ENCODE results near the gene FSTL5. TPM values are rescaled to one million over a fixed set of nuclear protein-coding genes. Genes with fewer than 3 reads are reported as not detected.

FSTL5 gene
- total and polyA plus RNA-seq, 4 experiments from 2014 or later, result not detected

GRCh38 chr4:161893566-161893965 is 270.2 kb downstream of the FSTL5 start:
- H3K36me3 Mint-ChIP-seq, result no peaks in the 10 kb centered on the region
- intact Hi-C loops (cut with micrococcal nuclease), result no loop called here
- no peak for DNase-seq
- ChIA-PET POLR2A (ENCODE audit: partially characterized antibody) (no interaction called here), CTCF (ENCODE audit: partially characterized antibody) (no interaction called here)
- no peaks in the 10 kb centered on the region for H3K4me1 ChIP-seq (ENCODE audit: insufficient read depth, low read length)
- H3K4me1 Mint-ChIP-seq, result no peaks in the 10 kb centered on the region
- no peaks in the 10 kb centered on the region for H3K9me3 ChIP-seq (ENCODE audit: control insufficient read depth in 1 of 2, low read length in 2 of 2)
- H3K4me3 ChIP-seq (ENCODE audit: low read length in 2 of 2), result no peak overlapping the region
- H3K27ac ChIP-seq (ENCODE audit: low read depth, low read length), result no peak overlapping the region
- H3K27me3 ChIP-seq (ENCODE audit: insufficient read depth, low read length), result no peaks in the 10 kb centered on the region
- H3K27me3 Mint-ChIP-seq, result no peaks in the 10 kb centered on the region
- no peaks in the 10 kb centered on the region for H3K36me3 ChIP-seq (ENCODE audit: insufficient read depth, low read length)
- H3K27ac Mint-ChIP-seq, result no peak overlapping the region
- H3K4me3 Mint-ChIP-seq, result no peak overlapping the region
- H3K9me3 Mint-ChIP-seq, result peaks cover 0 to 6% (median under 1%) of the 10 kb centered on the region in 8 donors

GRCh38 chr4:161892951-161893350 is 270.8 kb downstream of the FSTL5 start:
- no peaks in the 10 kb centered on the region for H3K4me1 ChIP-seq (ENCODE audit: insufficient read depth, low read length)
- Mint-ChIP-seq H3K36me3 (no peaks in the 10 kb centered on the region), H3K4me1 (no peaks in the 10 kb centered on the region), H3K4me3 (no peak overlapping the region), H3K27me3 (no peaks in the 10 kb centered on the region), H3K9me3 (peaks cover 0 to 8% (median under 1%) of the 10 kb centered on the region in 8 donors), H3K27ac (no peak overlapping the region)
- no peak overlapping the region for H3K27ac ChIP-seq (ENCODE audit: low read depth, low read length)
- CTCF ChIA-PET (ENCODE audit: partially characterized antibody), result no interaction called here
- no peak for DNase-seq
- H3K9me3 ChIP-seq (ENCODE audit: control insufficient read depth in 1 of 2, low read length in 2 of 2), result no peaks in the 10 kb centered on the region
- no peak overlapping the region for H3K4me3 ChIP-seq (ENCODE audit: low read length in 2 of 2)
- POLR2A ChIA-PET (ENCODE audit: partially characterized antibody), result no interaction called here
- intact Hi-C loops (cut with micrococcal nuclease), result no loop called here
- H3K27me3 ChIP-seq (ENCODE audit: insufficient read depth, low read length), result no peaks in the 10 kb centered on the region
- no peaks in the 10 kb centered on the region for H3K36me3 ChIP-seq (ENCODE audit: insufficient read depth, low read length)

DNA sequence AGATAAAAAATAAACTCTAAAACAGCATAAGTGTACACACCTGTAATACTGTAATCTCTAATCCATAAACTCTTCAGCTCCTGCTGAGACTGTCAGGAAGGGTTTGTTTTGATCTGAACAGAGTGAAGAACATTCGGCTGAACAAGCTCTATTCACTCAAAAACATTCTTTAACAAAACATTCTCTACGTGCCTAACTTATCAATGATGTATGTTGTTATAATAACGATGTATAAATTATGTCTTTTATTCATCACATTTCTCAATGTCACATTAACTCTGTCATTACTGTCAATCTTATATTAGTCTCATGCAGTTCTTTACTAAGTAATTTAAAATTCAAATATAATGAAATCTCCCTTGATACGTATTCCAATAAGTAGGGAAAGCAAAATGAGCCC is 280.6 kb downstream of the FSTL5 start:
- Histone ChIP-seq H3K4me1 (ENCODE audit: insufficient read depth, low read length) (no peaks in the 10 kb centered on the region), H3K36me3 (ENCODE audit: insufficient read depth, low read length) (no peaks in the 10 kb centered on the region), H3K4me3 (ENCODE audit: low read length in 2 of 2) (no peak overlapping the region), H3K9me3 (ENCODE audit: control insufficient read depth in 1 of 2, low read length in 2 of 2) (no peaks in the 10 kb centered on the region), H3K27me3 (ENCODE audit: insufficient read depth, low read length) (no peaks in the 10 kb centered on the region), H3K27ac (ENCODE audit: low read depth, low read length) (no peak overlapping the region)
- peaks cover 0 to 2% (median 0%) of the 10 kb centered on the region in 4 donors for H3K4me1 Mint-ChIP-seq
- H3K36me3 Mint-ChIP-seq, result no peaks in the 10 kb centered on the region
- no peaks in the 10 kb centered on the region for H3K27me3 Mint-ChIP-seq
- ChIA-PET CTCF (ENCODE audit: partially characterized antibody) (no interaction called here), POLR2A (ENCODE audit: partially characterized antibody) (no interaction called here)
- H3K27ac Mint-ChIP-seq, result no peak overlapping the region
- H3K9me3 Mint-ChIP-seq, result peaks cover 0 to 10% (median 3%) of the 10 kb centered on the region in 8 donors
- DNase-seq, result no peak
- no peak overlapping the region for H3K4me3 Mint-ChIP-seq
- intact Hi-C loops (cut with micrococcal nuclease), result no loop called here

DNA sequence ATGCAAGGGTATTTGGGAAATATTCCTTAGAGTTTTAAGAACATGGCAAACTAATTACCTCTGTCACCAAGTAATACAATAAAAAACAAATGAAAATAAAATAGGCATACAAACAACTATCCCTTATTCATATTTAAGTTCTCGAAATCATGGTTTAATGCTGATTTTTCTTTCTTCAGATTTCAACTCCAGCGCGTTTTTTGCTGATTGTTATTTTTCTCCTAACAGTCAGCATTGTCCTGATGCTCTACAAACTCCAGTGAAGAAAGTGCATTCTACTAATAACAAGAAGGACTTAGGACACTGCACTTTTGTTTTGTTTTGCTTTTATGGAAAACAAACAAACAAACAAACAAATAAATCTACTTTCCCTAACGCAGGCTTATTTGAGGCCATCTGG is 282.4 kb downstream of the FSTL5 start:
- H3K4me3 Mint-ChIP-seq, result no peak overlapping the region
- Histone ChIP-seq H3K36me3 (ENCODE audit: insufficient read depth, low read length) (no peaks in the 10 kb centered on the region), H3K4me3 (ENCODE audit: low read length in 2 of 2) (no peak overlapping the region), H3K4me1 (ENCODE audit: insufficient read depth, low read length) (no peaks in the 10 kb centered on the region), H3K9me3 (ENCODE audit: control insufficient read depth in 1 of 2, low read length in 2 of 2) (no peaks in the 10 kb centered on the region), H3K27ac (ENCODE audit: low read depth, low read length) (no peak overlapping the region), H3K27me3 (ENCODE audit: insufficient read depth, low read length) (no peaks in the 10 kb centered on the region)
- peaks cover 0 to 2% (median 0%) of the 10 kb centered on the region in 4 donors for H3K4me1 Mint-ChIP-seq
- intact Hi-C loops (cut with micrococcal nuclease), result no loop called here
- ChIA-PET CTCF (ENCODE audit: partially characterized antibody) (no interaction called here), POLR2A (ENCODE audit: partially characterized antibody) (no interaction called here)
- DNase-seq, result no peak
- no peak overlapping the region for H3K27ac Mint-ChIP-seq
- peaks cover 0 to 8% (median 3%) of the 10 kb centered on the region in 8 donors for H3K9me3 Mint-ChIP-seq
- H3K36me3 Mint-ChIP-seq, result no peaks in the 10 kb centered on the region
- H3K27me3 Mint-ChIP-seq, result no peaks in the 10 kb centered on the region

GRCh38 chr4:161869511-161869910 is 294.3 kb downstream of the FSTL5 start:
- no peak for DNase-seq
- Histone ChIP-seq H3K4me3 (ENCODE audit: low read length in 2 of 2) (no peak overlapping the region), H3K27me3 (ENCODE audit: insufficient read depth, low read length) (no peaks in the 10 kb centered on the region), H3K36me3 (ENCODE audit: insufficient read depth, low read length) (no peaks in the 10 kb centered on the region), H3K9me3 (ENCODE audit: control insufficient read depth in 1 of 2, low read length in 2 of 2) (no peaks in the 10 kb centered on the region), H3K27ac (ENCODE audit: low read depth, low read length) (no peak overlapping the region), H3K4me1 (ENCODE audit: insufficient read depth, low read length) (no peaks in the 10 kb centered on the region)
- Mint-ChIP-seq H3K27ac (no peak overlapping the region), H3K36me3 (no peaks in the 10 kb centered on the region), H3K4me3 (no peak overlapping the region), H3K4me1 (no peaks in the 10 kb centered on the region), H3K27me3 (no peaks in the 10 kb centered on the region), H3K9me3 (peaks cover 0 to 16% (median 3%) of the 10 kb centered on the region in 8 donors)
- intact Hi-C loops (cut with micrococcal nuclease), result no loop called here
- CTCF ChIA-PET (ENCODE audit: partially characterized antibody), result no interaction called here
- POLR2A ChIA-PET (ENCODE audit: partially characterized antibody), result no interaction called here

- Mint-ChIP-seq H3K4me1 (no peaks in the 10 kb centered on the region), H3K4me3 (no peak overlapping the region), H3K36me3 (no peaks in the 10 kb centered on the region), H3K9me3 (peaks cover 0 to 10% (median 4%) of the 10 kb centered on the region in 8 donors), H3K27ac (no peak overlapping the region), H3K27me3 (no peaks in the 10 kb centered on the region)
- Histone ChIP-seq H3K4me3 (ENCODE audit: low read length in 2 of 2) (no peak overlapping the region), H3K9me3 (ENCODE audit: control insufficient read depth in 1 of 2, low read length in 2 of 2) (no peaks in the 10 kb centered on the region), H3K27ac (ENCODE audit: low read depth, low read length) (no peak overlapping the region), H3K36me3 (ENCODE audit: insufficient read depth, low read length) (no peaks in the 10 kb centered on the region), H3K27me3 (ENCODE audit: insufficient read depth, low read length) (no peaks in the 10 kb centered on the region), H3K4me1 (ENCODE audit: insufficient read depth, low read length) (no peaks in the 10 kb centered on the region)
- intact Hi-C loops (cut with micrococcal nuclease), result no loop called here
- ChIA-PET POLR2A (ENCODE audit: partially characterized antibody) (no interaction called here), CTCF (ENCODE audit: partially characterized antibody) (no interaction called here)
- no peak for DNase-seq
Measured at GRCh38 chr4:161856711-161857326, 307.0 kb downstream of the FSTL5 start.

- no peaks in the 10 kb centered on the region for H3K4me1 ChIP-seq (ENCODE audit: insufficient read depth, low read length)
- ChIA-PET CTCF (ENCODE audit: partially characterized antibody) (no interaction called here), POLR2A (ENCODE audit: partially characterized antibody) (no interaction called here)
- Mint-ChIP-seq H3K36me3 (no peaks in the 10 kb centered on the region), H3K9me3 (peaks cover 0 to 14% (median 8%) of the 10 kb centered on the region in 8 donors), H3K27me3 (no peaks in the 10 kb centered on the region), H3K27ac (no peak overlapping the region), H3K4me3 (no peak overlapping the region), H3K4me1 (no peaks in the 10 kb centered on the region)
- no peak overlapping the region for H3K4me3 ChIP-seq (ENCODE audit: low read length in 2 of 2)
- intact Hi-C loops (cut with micrococcal nuclease), result no loop called here
- H3K9me3 ChIP-seq (ENCODE audit: control insufficient read depth in 1 of 2, low read length in 2 of 2), result no peaks in the 10 kb centered on the region
- no peaks in the 10 kb centered on the region for H3K27me3 ChIP-seq (ENCODE audit: insufficient read depth, low read length)
- H3K36me3 ChIP-seq (ENCODE audit: insufficient read depth, low read length), result no peaks in the 10 kb centered on the region
- DNase-seq, result no peak
- no peak overlapping the region for H3K27ac ChIP-seq (ENCODE audit: low read depth, low read length)
Measured at GRCh38 chr4:161850631-161851030, 313.2 kb downstream of the FSTL5 start.

DNA sequence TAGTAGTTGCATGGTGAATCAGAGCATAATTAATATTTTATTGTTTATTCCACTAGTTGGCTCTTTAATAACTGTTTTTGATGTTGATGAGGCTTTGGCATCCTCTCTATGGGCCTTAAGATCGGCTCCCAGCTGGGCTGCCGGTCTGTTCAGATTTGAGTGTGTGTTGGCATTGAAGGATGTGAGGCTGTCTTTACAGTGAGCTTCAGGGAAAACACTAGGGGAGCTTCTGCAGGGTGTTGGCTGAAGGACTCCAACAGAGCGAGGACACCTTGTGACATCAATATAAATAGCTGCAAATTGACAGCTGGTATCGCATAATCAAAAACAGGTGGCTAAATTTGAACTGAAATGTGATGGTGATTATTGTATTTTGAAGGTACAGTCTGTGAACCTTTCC is 322.0 kb downstream of the FSTL5 start:
- intact Hi-C loops (cut with micrococcal nuclease), result no loop called here
- DNase-seq, result no peak
- H3K27ac Mint-ChIP-seq, result no peak overlapping the region
- peaks cover 0 to 11% (median 4%) of the 10 kb centered on the region in 8 donors for H3K9me3 Mint-ChIP-seq
- H3K36me3 Mint-ChIP-seq, result no peaks in the 10 kb centered on the region
- no peaks in the 10 kb centered on the region for H3K4me1 ChIP-seq (ENCODE audit: insufficient read depth, low read length)
- H3K27me3 Mint-ChIP-seq, result no peaks in the 10 kb centered on the region
- no peak overlapping the region for H3K27ac ChIP-seq (ENCODE audit: low read depth, low read length)
- POLR2A ChIA-PET (ENCODE audit: partially characterized antibody), result no interaction called here
- H3K4me3 ChIP-seq (ENCODE audit: low read length in 2 of 2), result no peak overlapping the region
- no peaks in the 10 kb centered on the region for H3K4me1 Mint-ChIP-seq
- no peaks in the 10 kb centered on the region for H3K27me3 ChIP-seq (ENCODE audit: insufficient read depth, low read length)
- H3K9me3 ChIP-seq (ENCODE audit: control insufficient read depth in 1 of 2, low read length in 2 of 2), result no peaks in the 10 kb centered on the region
- no peak overlapping the region for H3K4me3 Mint-ChIP-seq
- CTCF ChIA-PET (ENCODE audit: partially characterized antibody), result no interaction called here
- no peaks in the 10 kb centered on the region for H3K36me3 ChIP-seq (ENCODE audit: insufficient read depth, low read length)

Data from CD4-positive, alpha-beta memory T cell (primary cell).